ENCODE measurements around the gene MEGF6. TPM values are rescaled to one million over a fixed set of nuclear protein-coding genes. Genes with fewer than 3 reads are reported as not detected.

Gene MEGF6
- total and polyA plus RNA-seq, 2 of the 8 experiments (the other 6 are each of a cell fraction or from before 2014, with no cell fraction given): 4.1 to 14.8 TPM

- Histone ChIP-seq H3K79me2 (ENCODE audit: control insufficient read depth in 1 of 2, insufficient read depth in 2 of 2, low read length in 2 of 2) (peaks cover 0 to 9% of the 10 kb centered on the region in 2 experiments; a peak in 1 of 4 replicates), H3K9ac (replicated peaks in 1 of 4; ENCODE audit: extremely low read depth in 1 of 4, low read depth in 3 of 4, low read length in 3 of 4) (peak within 1 kb of the TSS in 1 of 4 experiments; percentile 44; a peak in 1 of 7 replicates)
- TF ChIP-seq SRF (IDR thresholded peaks at IDR 0.05; ENCODE audit: low read depth, low read length) (no peak), ASH2L (IDR thresholded peaks at IDR 0.05; ENCODE audit: low read length) (peak; percentile 5), CEBPB (IDR thresholded peaks at IDR 0.05; ENCODE audit: low read depth, low read length) (no peak), NRF1 (IDR thresholded peaks at IDR 0.05; ENCODE audit: low read depth, low read length) (no peak), GTF2F1 (IDR thresholded peaks at IDR 0.05; ENCODE audit: borderline replicate concordance, low read depth, low read length) (no peak), MAFK (IDR thresholded peaks at IDR 0.05; ENCODE audit: low read depth, low read length) (no peak), SP2 (IDR thresholded peaks at IDR 0.05; ENCODE audit: low read length) (no peak), EP300 (IDR thresholded peaks at IDR 0.05; ENCODE audit: borderline replicate concordance in 1 of 2, low read depth in 2 of 2, low read length in 2 of 2) (no peak), ATF3 (IDR thresholded peaks at IDR 0.05; ENCODE audit: insufficient read depth, low read depth, low read length) (no peak), FOSL1 (IDR thresholded peaks at IDR 0.05; ENCODE audit: insufficient read depth, low read depth, low read length) (no peak), HDAC2 (IDR thresholded peaks at IDR 0.05; ENCODE audit: borderline replicate concordance in 1 of 2, low read depth in 2 of 2, low read length in 2 of 2) (no peak)
Observed at GRCh38 chr1:3651930-3652547, 40.7 kb upstream of the MEGF6 start, which contains the start of gene TP73. TSS of gene TP73 (plus strand) at chr1:3652516. CDS start at chr1:3682366, 29,850 bp downstream.

More at GRCh38 chr1:3651930-3652547, 40.7 kb upstream of the MEGF6 start, which contains the start of gene TP73:
- H3K27me3 ChIP-seq (replicated peaks in 1 of 4; ENCODE audit: control insufficient read depth in 3 of 4, extremely low read depth in 1 of 4, insufficient read depth in 3 of 4, low read length in 3 of 4): peaks cover 46 to 68% (median 63%) of the 10 kb centered on the region in 4 experiments
- peaks cover 0 to 9% (median 5%) of the 10 kb centered on the region in 4 experiments; a peak in 2 of 8 replicates for H3K36me3 ChIP-seq (ENCODE audit: control insufficient read depth in 2 of 4, insufficient read depth in 4 of 4, low read length in 3 of 4)
- H4K8ac ChIP-seq (ENCODE audit: extremely low read depth, insufficient read depth, low read length): 0 out of 2 replicates have a peak within 1 kb of the TSS, but pooled peaks have one; percentile 15
- POLR2A ChIA-PET (ENCODE audit: partially characterized antibody): interaction anchor here (1.3 kb wide), 1 partner anchor 265 kb away, joined by 3 read pairs; no protein-coding TSS in a partner anchor
- H3K23ac ChIP-seq (ENCODE audit: insufficient read length): no peak within 1 kb of the TSS
- no peak within 1 kb of the TSS; the same call in 1 of the 2 replicates for H3K18ac ChIP-seq (ENCODE audit: extremely low read depth, low read length)
- CTCF ChIA-PET (ENCODE audit: partially characterized antibody): interaction anchor here (1.4 to 2.5 kb wide), 5 partner anchors 10 to 134 kb away, joined by 3 to 16 read pairs (median 7); no protein-coding TSS in a partner anchor
- H2BK5ac ChIP-seq (ENCODE audit: low read depth, low read length): no peak within 1 kb of the TSS
- H2BK120ac ChIP-seq (replicated peaks; ENCODE audit: low read depth, low read length): no peak within 1 kb of the TSS
- H4K20me1 ChIP-seq (replicated peaks in 1 of 2; ENCODE audit: control insufficient read depth in 1 of 2, insufficient read depth in 2 of 2, low read length in 2 of 2): peaks cover 0 to 4% of the 10 kb centered on the region in 2 experiments
- H3K4me2 ChIP-seq (ENCODE audit: insufficient read depth in 1 of 2, low read depth in 2 of 2, low read length in 2 of 2): peak within 1 kb of the TSS; percentile 77 to 81
- WGBS, 2 experiments (ENCODE audit: extremely low coverage in 1 of 2, insufficient coverage in 1 of 2, insufficient read length in 1 of 2, insufficient replicate concordance in 2 of 2, low coverage in 1 of 2, low lambda C conversion rate in 2 of 2, missing lambda C conversion rate in 1 of 2): 2% methylated on average over 35 of the region's 80 CpGs; no CpG with 5 or more reads in 1 of the 2 experiments
- H3K27ac ChIP-seq (ENCODE audit: low read depth, low read length): no peak within 1 kb of the TSS
- peak in 1 of 2 experiments; percentile 73 for DNase-seq (ENCODE audit: low read depth in 1 of 2, low spot score in 2 of 2)
- H3K14ac ChIP-seq (ENCODE audit: insufficient read length): no peak within 1 kb of the TSS
- H4K5ac ChIP-seq (ENCODE audit: insufficient read length, low read depth, low read length): no peak within 1 kb of the TSS
- no peaks in the 10 kb centered on the region for H3K9me3 ChIP-seq (ENCODE audit: insufficient read depth in 2 of 2, low read depth in 1 of 2, low read length in 1 of 2)
- no peak for FAIRE-seq
- 0 out of 2 replicates have a peak within 1 kb of the TSS, but pooled peaks have one; percentile 5 for H2BK15ac ChIP-seq (ENCODE audit: low read length)
- H4K91ac ChIP-seq (replicated peaks; ENCODE audit: insufficient read length, low read length): no peak within 1 kb of the TSS
- peaks cover 0 to 21% (median 3%) of the 10 kb centered on the region in 4 experiments; a peak in 5 of 7 replicates for H3K4me1 ChIP-seq (replicated peaks in 1 of 4; ENCODE audit: control insufficient read depth in 3 of 4, insufficient read depth in 4 of 4, low read length in 3 of 4)
- H2BK20ac ChIP-seq (ENCODE audit: low read length): no peak within 1 kb of the TSS
- H3K4ac ChIP-seq (replicated peaks; ENCODE audit: insufficient read length, low read depth, low read length): no peak within 1 kb of the TSS
- H3K23me2 ChIP-seq (ENCODE audit: low read depth, low read length): peaks cover 20% of the 10 kb centered on the region; the same call in 1 of the 2 replicates
- peaks cover 3% of the 10 kb centered on the region; the same call in 1 of the 2 replicates for H3K79me1 ChIP-seq (ENCODE audit: low read depth, low read length)
- H2BK12ac ChIP-seq (ENCODE audit: low read depth, low read length): peak within 1 kb of the TSS; percentile 68; the same call in 1 of the 2 replicates
- peak within 1 kb of the TSS; percentile 51 to 97 (median 58) for H3K4me3 ChIP-seq (ENCODE audit: extremely low read depth in 1 of 4, insufficient read depth in 2 of 4, low read depth in 3 of 4, low read length in 4 of 4)
- H3K56ac ChIP-seq (replicated peaks; ENCODE audit: insufficient read length, low read depth, low read length): no peak within 1 kb of the TSS
- no peak within 1 kb of the TSS; the same call in 1 of the 2 replicates for H2AFZ ChIP-seq (ENCODE audit: low read length)
- H2AK5ac ChIP-seq (ENCODE audit: low read depth, low read length): no peak within 1 kb of the TSS

Measured in H1 (cell line).